Measurements from ENCODE around the gene CPN2.
A peak's percentile ranks its signal among the peaks of the same experiment; 100 is the strongest.

The CPN2 gene, protein sequence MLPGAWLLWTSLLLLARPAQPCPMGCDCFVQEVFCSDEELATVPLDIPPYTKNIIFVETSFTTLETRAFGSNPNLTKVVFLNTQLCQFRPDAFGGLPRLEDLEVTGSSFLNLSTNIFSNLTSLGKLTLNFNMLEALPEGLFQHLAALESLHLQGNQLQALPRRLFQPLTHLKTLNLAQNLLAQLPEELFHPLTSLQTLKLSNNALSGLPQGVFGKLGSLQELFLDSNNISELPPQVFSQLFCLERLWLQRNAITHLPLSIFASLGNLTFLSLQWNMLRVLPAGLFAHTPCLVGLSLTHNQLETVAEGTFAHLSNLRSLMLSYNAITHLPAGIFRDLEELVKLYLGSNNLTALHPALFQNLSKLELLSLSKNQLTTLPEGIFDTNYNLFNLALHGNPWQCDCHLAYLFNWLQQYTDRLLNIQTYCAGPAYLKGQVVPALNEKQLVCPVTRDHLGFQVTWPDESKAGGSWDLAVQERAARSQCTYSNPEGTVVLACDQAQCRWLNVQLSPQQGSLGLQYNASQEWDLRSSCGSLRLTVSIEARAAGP

GRCh38 chr3:194351080-194351672 lies at the start of gene CPN2:
Gene CPN2 (minus strand): TSS chr3:194351328. CDS start chr3:194342702, 8,626 bp downstream.
- no peaks in the 10 kb centered on the region for H3K9me3 ChIP-seq (ENCODE audit: control insufficient read depth in 1 of 2, low read length in 2 of 2)
- no peaks in the 10 kb centered on the region for H3K36me3 ChIP-seq (ENCODE audit: control insufficient read depth in 1 of 2, insufficient read depth in 2 of 2, low read length in 2 of 2)
- no peaks in the 10 kb centered on the region for H3K27me3 ChIP-seq (ENCODE audit: control insufficient read depth in 1 of 2, insufficient read depth in 2 of 2, low read length in 2 of 2)
- H3K27ac ChIP-seq (ENCODE audit: low read depth, low read length) = no peak within 1 kb of the TSS
- H3K4me1 ChIP-seq (ENCODE audit: control insufficient read depth in 1 of 2, insufficient read depth in 2 of 2, low read length in 2 of 2) = no peaks in the 10 kb centered on the region
- H3K4me3 ChIP-seq (ENCODE audit: low read depth in 1 of 2, low read length in 2 of 2) = no peak within 1 kb of the TSS
- H3K9ac ChIP-seq (ENCODE audit: low read depth in 1 of 2, low read length in 2 of 2) = no peak within 1 kb of the TSS

DNA sequence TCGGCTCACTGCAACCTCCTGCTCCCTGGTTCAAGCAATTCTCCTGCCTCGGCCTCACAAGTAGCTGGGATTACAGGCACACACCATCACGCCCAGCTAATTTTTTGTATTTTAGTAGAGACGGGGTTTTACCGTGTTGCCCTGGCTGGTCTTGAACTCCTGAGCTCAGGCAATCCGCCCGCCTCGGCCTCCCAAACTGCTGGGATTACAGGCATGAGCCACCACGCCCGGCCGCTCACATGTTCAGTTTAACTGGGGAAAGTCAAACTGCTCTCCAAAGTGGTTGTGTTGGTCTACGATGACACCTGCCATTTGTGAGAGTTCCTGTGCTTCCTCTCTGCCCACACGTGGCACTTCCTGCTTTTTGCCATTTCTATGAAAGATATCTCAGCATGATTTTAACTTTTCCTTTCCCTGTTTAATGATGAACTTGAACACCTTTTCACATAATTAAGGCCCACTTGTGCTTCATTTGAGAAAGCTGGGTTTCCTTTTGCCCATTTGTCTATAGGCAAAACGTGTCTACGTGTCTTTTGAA lies 48.8 kb upstream of the CPN2 start:
- Histone ChIP-seq H3K4me1 (ENCODE audit: control insufficient read depth in 1 of 2, insufficient read depth in 2 of 2, low read length in 2 of 2) (peaks cover 18 to 19% of the 10 kb centered on the region in 2 donors), H3K27ac (ENCODE audit: low read depth, low read length) (no peak overlapping the region), H3K4me3 (ENCODE audit: low read depth in 1 of 2, low read length in 2 of 2) (no peak overlapping the region), H3K27me3 (ENCODE audit: control insufficient read depth in 1 of 2, insufficient read depth in 2 of 2, low read length in 2 of 2) (peaks cover 0 to 17% of the 10 kb centered on the region in 2 donors), H3K9me3 (ENCODE audit: control insufficient read depth in 1 of 2, low read length in 2 of 2) (no peaks in the 10 kb centered on the region), H3K9ac (ENCODE audit: low read depth in 1 of 2, low read length in 2 of 2) (no peak overlapping the region), H3K36me3 (ENCODE audit: control insufficient read depth in 1 of 2, insufficient read depth in 2 of 2, low read length in 2 of 2) (no peaks in the 10 kb centered on the region)

- H3K36me3 ChIP-seq (ENCODE audit: control insufficient read depth in 1 of 2, insufficient read depth in 2 of 2, low read length in 2 of 2) = no peaks in the 10 kb centered on the region
- no peak within 1 kb of the TSS for H3K9ac ChIP-seq (ENCODE audit: low read depth in 1 of 2, low read length in 2 of 2)
- peaks cover 0 to 17% of the 10 kb centered on the region in 2 donors for H3K27me3 ChIP-seq (ENCODE audit: control insufficient read depth in 1 of 2, insufficient read depth in 2 of 2, low read length in 2 of 2)
- peaks cover 20 to 22% of the 10 kb centered on the region in 2 donors for H3K4me1 ChIP-seq (ENCODE audit: control insufficient read depth in 1 of 2, insufficient read depth in 2 of 2, low read length in 2 of 2)
- no peaks in the 10 kb centered on the region for H3K9me3 ChIP-seq (ENCODE audit: control insufficient read depth in 1 of 2, low read length in 2 of 2)
- no peak within 1 kb of the TSS for H3K27ac ChIP-seq (ENCODE audit: low read depth, low read length)
- peak within 1 kb of the TSS; percentile 39 to 43 for H3K4me3 ChIP-seq (ENCODE audit: low read depth in 1 of 2, low read length in 2 of 2)
These were observed 48.0 kb upstream of the CPN2 start, which contains the start of gene GP5 for GRCh38 chr3:194399166-194399565. Gene GP5 (minus strand): TSS chr3:194399266. CDS start chr3:194398282, 984 bp downstream.

GRCh38 chr3:194397757-194398312 lies 46.7 kb upstream of the CPN2 start:
- Histone ChIP-seq H3K27me3 (ENCODE audit: control insufficient read depth in 1 of 2, insufficient read depth in 2 of 2, low read length in 2 of 2) (peaks cover 0 to 17% of the 10 kb centered on the region in 2 donors), H3K4me3 (ENCODE audit: low read depth in 1 of 2, low read length in 2 of 2) (peak overlapping the region; percentile 39 to 43), H3K4me1 (ENCODE audit: control insufficient read depth in 1 of 2, insufficient read depth in 2 of 2, low read length in 2 of 2) (peaks cover 20 to 22% of the 10 kb centered on the region in 2 donors), H3K9ac (ENCODE audit: low read depth in 1 of 2, low read length in 2 of 2) (no peak overlapping the region), H3K27ac (ENCODE audit: low read depth, low read length) (no peak overlapping the region), H3K36me3 (ENCODE audit: control insufficient read depth in 1 of 2, insufficient read depth in 2 of 2, low read length in 2 of 2) (no peaks in the 10 kb centered on the region), H3K9me3 (ENCODE audit: control insufficient read depth in 1 of 2, low read length in 2 of 2) (no peaks in the 10 kb centered on the region)

DNA sequence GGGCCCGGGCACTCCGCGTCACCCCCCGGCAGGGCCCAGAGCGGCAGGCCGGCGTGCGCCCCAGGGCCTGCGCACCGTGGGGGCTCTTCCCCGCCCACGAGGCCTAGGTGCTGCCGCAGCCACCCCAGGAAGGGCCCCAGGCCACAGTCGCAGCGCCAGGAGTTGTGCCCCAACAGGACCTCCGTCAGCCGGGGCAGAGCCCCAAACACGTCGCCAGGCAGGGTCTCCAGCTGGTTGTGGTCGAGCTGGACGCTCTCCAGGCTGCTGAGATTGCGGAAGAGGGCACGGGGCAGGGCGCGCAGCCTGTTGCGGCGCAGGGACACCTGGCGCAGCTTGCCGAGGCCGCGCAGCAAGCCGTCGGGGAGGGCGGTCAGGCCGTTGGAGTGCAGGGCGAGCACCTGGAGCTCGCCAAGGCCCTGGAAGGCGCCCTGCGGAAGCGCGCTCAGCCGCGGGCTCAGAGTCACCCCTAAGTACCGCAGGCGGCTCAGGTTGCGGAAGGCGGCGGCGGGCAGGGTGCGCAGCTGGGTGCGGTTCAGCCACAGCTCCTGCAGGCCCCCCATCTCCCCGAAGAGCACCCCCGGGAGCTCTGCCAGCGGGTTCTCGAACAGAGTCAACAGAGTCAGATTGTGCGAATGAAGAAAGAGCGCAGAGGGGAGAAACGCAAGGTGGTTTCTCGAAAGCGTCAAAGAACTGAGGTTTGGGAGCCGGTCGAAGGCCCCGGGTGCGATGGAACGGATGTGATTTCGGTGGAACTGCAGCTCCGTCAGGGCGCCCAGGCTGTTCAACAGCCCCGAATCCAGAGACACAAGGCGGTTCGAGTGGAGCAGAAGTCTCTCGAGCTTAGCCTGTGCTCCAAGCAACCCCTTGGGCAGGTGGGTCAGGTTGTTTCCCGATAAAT lies 46.0 kb upstream of the CPN2 start:
- Histone ChIP-seq H3K27ac (ENCODE audit: low read depth, low read length) (no peak overlapping the region), H3K36me3 (ENCODE audit: control insufficient read depth in 1 of 2, insufficient read depth in 2 of 2, low read length in 2 of 2) (no peaks in the 10 kb centered on the region), H3K4me3 (ENCODE audit: low read depth in 1 of 2, low read length in 2 of 2) (peak overlapping the region; percentile 29 to 43), H3K4me1 (ENCODE audit: control insufficient read depth in 1 of 2, insufficient read depth in 2 of 2, low read length in 2 of 2) (peaks cover 20 to 22% of the 10 kb centered on the region in 2 donors), H3K9ac (ENCODE audit: low read depth in 1 of 2, low read length in 2 of 2) (no peak overlapping the region), H3K9me3 (ENCODE audit: control insufficient read depth in 1 of 2, low read length in 2 of 2) (no peaks in the 10 kb centered on the region), H3K27me3 (ENCODE audit: control insufficient read depth in 1 of 2, insufficient read depth in 2 of 2, low read length in 2 of 2) (peaks cover 0 to 17% of the 10 kb centered on the region in 2 donors)

GRCh38 chr3:194396539-194396858 lies 45.4 kb upstream of the CPN2 start:
- no peak overlapping the region for H3K27ac ChIP-seq (ENCODE audit: low read depth, low read length)
- peak overlapping the region in 1 of 2 donors; percentile 22 for H3K4me3 ChIP-seq (ENCODE audit: low read depth in 1 of 2, low read length in 2 of 2)
- H3K27me3 ChIP-seq (ENCODE audit: control insufficient read depth in 1 of 2, insufficient read depth in 2 of 2, low read length in 2 of 2) = peaks cover 0 to 17% of the 10 kb centered on the region in 2 donors
- H3K9me3 ChIP-seq (ENCODE audit: control insufficient read depth in 1 of 2, low read length in 2 of 2) = no peaks in the 10 kb centered on the region
- peaks cover 20 to 22% of the 10 kb centered on the region in 2 donors for H3K4me1 ChIP-seq (ENCODE audit: control insufficient read depth in 1 of 2, insufficient read depth in 2 of 2, low read length in 2 of 2)
- no peaks in the 10 kb centered on the region for H3K36me3 ChIP-seq (ENCODE audit: control insufficient read depth in 1 of 2, insufficient read depth in 2 of 2, low read length in 2 of 2)
- no peak overlapping the region for H3K9ac ChIP-seq (ENCODE audit: low read depth in 1 of 2, low read length in 2 of 2)

DNA sequence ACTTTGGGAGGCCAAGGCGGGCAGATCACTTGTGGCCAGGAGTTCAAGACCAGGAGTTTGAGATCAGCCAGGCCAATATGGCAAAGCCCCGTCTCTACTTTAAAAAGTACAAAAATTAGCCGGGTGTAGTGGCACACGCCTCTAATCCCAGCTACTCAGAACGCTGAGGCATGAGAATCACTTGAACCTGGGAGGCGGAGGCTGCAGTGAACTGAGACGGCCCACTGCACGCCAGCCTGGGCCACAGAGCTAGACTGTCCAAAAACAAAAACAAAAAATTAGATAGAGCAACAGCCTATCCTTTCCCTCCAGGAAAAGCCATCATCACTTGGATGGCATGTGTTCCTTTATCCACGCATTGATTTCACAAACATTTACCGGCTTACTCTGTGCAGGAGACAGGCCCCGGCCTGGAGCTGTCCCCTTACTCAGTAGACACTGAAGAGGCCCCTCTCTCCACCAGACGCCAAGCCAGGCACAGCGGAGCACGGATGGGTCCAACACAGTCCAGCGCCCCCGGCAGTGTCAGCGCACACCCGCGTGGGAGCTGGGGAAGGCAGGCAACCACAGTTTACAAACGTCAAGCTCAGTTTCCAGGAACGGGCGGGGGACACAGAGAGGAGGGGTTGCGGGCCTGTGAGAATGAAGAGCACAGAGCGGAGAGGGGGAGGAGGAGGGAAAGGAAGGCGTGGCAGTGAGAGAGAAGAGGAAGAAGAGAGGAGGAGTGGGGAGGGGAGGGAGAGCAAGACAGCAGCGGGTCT lies 44.8 kb upstream of the CPN2 start:
- no peak overlapping the region for H3K27ac ChIP-seq (ENCODE audit: low read depth, low read length)
- H3K9ac ChIP-seq (ENCODE audit: low read depth in 1 of 2, low read length in 2 of 2) = no peak overlapping the region
- H3K36me3 ChIP-seq (ENCODE audit: control insufficient read depth in 1 of 2, insufficient read depth in 2 of 2, low read length in 2 of 2) = no peaks in the 10 kb centered on the region
- no peaks in the 10 kb centered on the region for H3K9me3 ChIP-seq (ENCODE audit: control insufficient read depth in 1 of 2, low read length in 2 of 2)
- H3K27me3 ChIP-seq (ENCODE audit: control insufficient read depth in 1 of 2, insufficient read depth in 2 of 2, low read length in 2 of 2) = peaks cover 0 to 17% of the 10 kb centered on the region in 2 donors
- no peak overlapping the region for H3K4me3 ChIP-seq (ENCODE audit: low read depth in 1 of 2, low read length in 2 of 2)
- H3K4me1 ChIP-seq (ENCODE audit: control insufficient read depth in 1 of 2, insufficient read depth in 2 of 2, low read length in 2 of 2) = peaks cover 20 to 22% of the 10 kb centered on the region in 2 donors

GRCh38 chr3:194395212-194395611 lies 44.1 kb upstream of the CPN2 start:
- Histone ChIP-seq H3K27ac (ENCODE audit: low read depth, low read length) (no peak overlapping the region), H3K9ac (ENCODE audit: low read depth in 1 of 2, low read length in 2 of 2) (no peak overlapping the region), H3K27me3 (ENCODE audit: control insufficient read depth in 1 of 2, insufficient read depth in 2 of 2, low read length in 2 of 2) (peaks cover 0 to 17% of the 10 kb centered on the region in 2 donors), H3K4me1 (ENCODE audit: control insufficient read depth in 1 of 2, insufficient read depth in 2 of 2, low read length in 2 of 2) (peaks cover 20 to 22% of the 10 kb centered on the region in 2 donors), H3K4me3 (ENCODE audit: low read depth in 1 of 2, low read length in 2 of 2) (no peak overlapping the region), H3K36me3 (ENCODE audit: control insufficient read depth in 1 of 2, insufficient read depth in 2 of 2, low read length in 2 of 2) (no peaks in the 10 kb centered on the region), H3K9me3 (ENCODE audit: control insufficient read depth in 1 of 2, low read length in 2 of 2) (no peaks in the 10 kb centered on the region)

DNA sequence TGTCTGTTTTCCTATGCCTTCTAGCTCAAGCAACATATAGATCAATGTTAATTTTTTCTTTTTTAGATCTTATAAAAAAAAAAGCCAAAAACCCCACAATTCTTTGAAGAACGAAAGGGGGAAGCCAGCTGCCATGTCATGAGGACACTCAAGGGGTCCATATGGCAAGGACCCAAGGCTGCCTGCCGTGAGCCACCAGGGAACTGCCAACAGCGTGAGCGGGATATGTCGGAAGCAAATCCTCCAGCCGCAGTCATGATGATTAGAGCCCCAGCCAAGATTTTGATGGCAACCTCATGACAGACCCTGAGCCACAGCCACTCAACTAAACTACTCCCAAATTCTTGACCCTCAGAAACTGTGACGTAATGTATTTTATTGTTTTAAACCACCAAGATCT lies 41.4 kb upstream of the CPN2 start:
- H3K9me3 ChIP-seq (ENCODE audit: control insufficient read depth in 1 of 2, low read length in 2 of 2) = no peaks in the 10 kb centered on the region
- H3K27me3 ChIP-seq (ENCODE audit: control insufficient read depth in 1 of 2, insufficient read depth in 2 of 2, low read length in 2 of 2) = peaks cover 0 to 9% of the 10 kb centered on the region in 2 donors
- no peaks in the 10 kb centered on the region for H3K36me3 ChIP-seq (ENCODE audit: control insufficient read depth in 1 of 2, insufficient read depth in 2 of 2, low read length in 2 of 2)
- H3K4me1 ChIP-seq (ENCODE audit: control insufficient read depth in 1 of 2, insufficient read depth in 2 of 2, low read length in 2 of 2) = peaks cover 17% of the 10 kb centered on the region in 2 donors
- H3K9ac ChIP-seq (ENCODE audit: low read depth in 1 of 2, low read length in 2 of 2) = no peak overlapping the region
- no peak overlapping the region for H3K27ac ChIP-seq (ENCODE audit: low read depth, low read length)
- H3K4me3 ChIP-seq (ENCODE audit: low read depth in 1 of 2, low read length in 2 of 2) = no peak overlapping the region

All from duodenal mucosa (tissue), 2 donors.